GM10266 (cell line): ENCODE results near the gene POU2F1.

Experiments
- DNase-seq: peaks from one replicate; pipeline ENCODE4 v3.0.0; 2012; ENCODE audit errors: extremely low spot score
- TF ChIP-seq, protein P1 (sequence below): IDR thresholded peaks from 2 replicates; pipeline ENCODE4 v1.5.1; 2012; ENCODE audit warnings: mild to moderate bottlenecking, low read depth; ENCODE audit not compliant: control insufficient read depth, insufficient read depth; ENCODE audit errors: missing control alignments

Gene POU2F1

DNA sequence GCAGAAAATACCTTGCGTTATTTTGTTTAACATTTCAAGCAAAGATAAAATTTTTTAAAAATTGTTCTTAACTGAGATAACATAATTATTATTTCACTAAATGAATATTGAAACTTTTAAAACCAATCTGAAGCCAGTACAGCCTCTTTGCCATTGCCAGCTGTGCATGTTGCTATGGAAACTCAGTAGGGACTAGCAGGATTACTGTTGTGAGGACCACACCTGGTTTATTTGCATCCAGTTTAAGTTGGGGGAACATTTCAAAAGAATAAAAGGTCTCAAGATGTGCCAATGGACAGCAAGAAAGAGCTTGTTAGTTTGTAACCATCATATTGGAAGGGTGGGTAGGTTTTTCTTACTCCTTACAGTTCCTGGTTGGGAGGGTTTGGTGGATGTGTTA is 80.7 kb downstream of the POU2F1 start:
- TF ChIP-seq, protein P1, sequence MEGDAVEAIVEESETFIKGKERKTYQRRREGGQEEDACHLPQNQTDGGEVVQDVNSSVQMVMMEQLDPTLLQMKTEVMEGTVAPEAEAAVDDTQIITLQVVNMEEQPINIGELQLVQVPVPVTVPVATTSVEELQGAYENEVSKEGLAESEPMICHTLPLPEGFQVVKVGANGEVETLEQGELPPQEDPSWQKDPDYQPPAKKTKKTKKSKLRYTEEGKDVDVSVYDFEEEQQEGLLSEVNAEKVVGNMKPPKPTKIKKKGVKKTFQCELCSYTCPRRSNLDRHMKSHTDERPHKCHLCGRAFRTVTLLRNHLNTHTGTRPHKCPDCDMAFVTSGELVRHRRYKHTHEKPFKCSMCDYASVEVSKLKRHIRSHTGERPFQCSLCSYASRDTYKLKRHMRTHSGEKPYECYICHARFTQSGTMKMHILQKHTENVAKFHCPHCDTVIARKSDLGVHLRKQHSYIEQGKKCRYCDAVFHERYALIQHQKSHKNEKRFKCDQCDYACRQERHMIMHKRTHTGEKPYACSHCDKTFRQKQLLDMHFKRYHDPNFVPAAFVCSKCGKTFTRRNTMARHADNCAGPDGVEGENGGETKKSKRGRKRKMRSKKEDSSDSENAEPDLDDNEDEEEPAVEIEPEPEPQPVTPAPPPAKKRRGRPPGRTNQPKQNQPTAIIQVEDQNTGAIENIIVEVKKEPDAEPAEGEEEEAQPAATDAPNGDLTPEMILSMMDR, result no peak
- DNase-seq, result peak; percentile 5

DNA sequence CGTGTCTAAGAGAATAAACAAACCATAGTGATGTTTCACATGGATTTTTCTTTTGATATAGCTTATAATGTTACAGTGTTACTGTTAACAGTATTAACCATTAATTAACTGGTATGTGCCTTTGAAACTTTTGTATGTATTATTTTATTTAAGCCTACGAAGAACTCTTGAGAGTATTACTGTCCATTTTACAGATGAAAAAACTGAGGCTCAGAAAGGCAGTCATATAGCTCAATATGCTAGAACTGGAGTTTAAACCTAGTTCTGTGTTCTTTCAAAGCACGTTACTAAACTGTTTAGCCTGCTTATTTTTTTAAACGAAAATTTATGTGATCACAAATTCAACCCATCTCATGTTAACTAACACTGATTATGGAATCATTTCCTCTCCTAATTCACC is 83.5 kb downstream of the POU2F1 start:
- DNase-seq, result no peak
- TF ChIP-seq, protein P1, result no peak

DNA sequence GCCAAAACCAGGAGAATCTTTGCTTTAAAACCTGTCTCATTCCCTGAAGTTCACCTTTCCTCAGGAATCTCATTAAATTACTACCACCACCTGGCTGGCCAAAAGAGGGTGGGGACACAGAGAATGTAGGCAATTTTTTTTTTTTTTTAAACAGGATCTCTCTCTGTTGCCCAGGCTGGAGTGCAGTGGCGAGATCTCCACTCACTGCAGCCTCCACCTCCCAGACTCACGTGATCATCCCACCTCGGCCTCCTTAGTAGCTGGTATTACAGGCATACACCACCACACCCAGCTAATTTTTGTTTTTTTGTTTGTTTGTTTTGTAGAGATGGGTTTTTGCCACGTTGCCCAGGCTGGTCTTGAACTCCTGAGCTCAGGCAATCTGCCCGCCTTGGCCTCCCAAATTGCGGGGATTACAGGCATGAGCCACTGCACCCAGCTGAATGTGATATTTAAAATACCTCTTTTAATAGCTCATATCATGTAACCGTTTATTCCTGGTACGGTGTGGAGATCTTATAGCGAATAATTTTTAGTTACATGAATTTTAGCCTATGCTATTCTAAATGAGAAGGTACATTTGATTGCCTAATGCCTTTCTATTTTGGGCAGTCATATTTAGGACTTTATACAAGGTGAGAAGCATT is 84.5 kb downstream of the POU2F1 start:
- no peak for DNase-seq
- TF ChIP-seq, protein P1, result no peak

DNA sequence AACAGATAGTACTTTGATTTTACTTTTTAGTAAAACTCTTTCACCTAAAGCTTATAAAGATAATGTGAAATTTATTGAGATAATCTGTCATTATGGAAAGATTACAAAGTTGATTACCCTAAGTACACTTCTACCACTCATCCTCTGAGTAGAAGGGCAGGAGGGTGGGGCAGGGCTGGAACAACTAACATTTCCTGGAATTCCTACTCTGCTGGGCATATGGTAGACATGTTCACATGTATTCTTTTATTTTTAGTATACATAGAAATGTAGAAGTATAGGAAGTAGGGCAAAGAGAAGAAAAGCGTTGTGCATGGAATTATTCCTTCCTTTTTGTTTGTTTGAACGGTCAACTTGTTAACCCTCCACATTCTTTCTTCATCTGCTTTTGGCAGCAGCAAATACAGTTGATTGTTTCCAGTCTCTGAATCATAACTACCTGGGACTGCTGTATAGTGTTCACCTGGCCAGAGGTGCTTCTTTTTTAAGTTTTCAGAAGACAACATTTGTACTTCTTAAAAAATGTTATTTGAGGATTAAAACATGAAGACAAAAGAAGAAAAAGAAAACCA is 85.1 kb downstream of the POU2F1 start:
- DNase-seq, result no peak
- TF ChIP-seq, protein P1, result no peak

DNA sequence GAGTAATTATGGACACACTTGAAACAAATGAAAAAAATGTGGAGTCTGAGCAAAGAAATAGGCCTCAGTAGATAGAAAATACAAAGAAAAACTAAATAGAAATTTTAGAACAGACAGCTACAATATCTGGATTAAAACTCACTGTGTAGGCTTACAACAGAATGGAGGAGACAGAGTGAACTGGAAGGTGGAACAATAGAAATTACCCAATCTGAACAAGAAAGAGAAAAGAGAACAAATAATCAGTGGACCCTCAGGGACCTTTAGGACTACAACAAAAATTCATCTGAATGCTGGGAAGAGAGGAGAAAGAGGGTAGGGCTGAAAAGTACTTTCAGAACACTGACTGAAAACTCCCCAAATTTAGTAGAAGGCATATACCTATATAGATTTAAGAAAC is 90.0 kb downstream of the POU2F1 start:
- DNase-seq, result no peak
- TF ChIP-seq, protein P1, result no peak

DNA sequence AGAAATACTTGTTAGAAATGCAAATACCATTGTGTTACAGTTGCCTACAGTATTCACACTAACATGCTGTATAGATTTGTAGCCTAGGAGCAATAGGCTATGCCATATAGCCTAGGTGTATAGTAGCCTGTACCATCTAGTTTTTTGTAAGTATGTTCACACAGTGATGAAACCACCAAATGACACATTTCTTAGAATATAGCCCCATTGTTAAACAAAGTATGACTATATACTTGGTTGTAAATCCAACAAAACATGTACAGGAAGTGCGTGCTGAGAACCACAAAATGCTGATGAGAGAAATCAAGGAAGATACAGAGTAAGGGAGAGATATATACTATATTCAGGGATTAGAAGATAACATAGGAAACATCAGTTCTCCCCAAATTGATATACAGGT is 92.2 kb downstream of the POU2F1 start:
- TF ChIP-seq, protein P1, result no peak
- DNase-seq, result no peak

DNA sequence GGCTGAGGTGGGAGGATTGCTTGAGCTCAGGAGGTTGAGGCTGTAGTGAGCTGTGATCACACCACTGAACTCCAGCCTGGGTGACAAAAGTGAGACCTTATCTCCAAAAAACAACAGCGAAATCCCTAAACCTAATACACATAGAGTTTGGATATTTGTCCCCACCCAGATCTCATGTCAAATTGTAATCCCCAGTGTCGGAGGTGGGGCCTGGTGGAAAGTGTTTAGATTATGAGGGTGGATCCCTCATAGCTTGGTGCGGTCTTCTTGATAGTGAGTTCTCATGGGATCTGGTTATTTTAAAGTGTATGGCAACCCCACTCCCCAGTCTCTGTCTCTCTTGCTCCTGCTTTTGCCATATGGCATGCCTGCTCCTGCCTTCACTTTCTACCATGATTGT is 94.0 kb downstream of the POU2F1 start:
- TF ChIP-seq, protein P1, result no peak
- no peak for DNase-seq
